Retinal pigment epithelial cell (primary cell): Measurements from ENCODE around the gene DUSP11.
A peak's percentile ranks its signal among the peaks of the same experiment; 100 is the strongest.
"Not testable (repeated sequence)": the region's sequence is repeated elsewhere in the genome, so short reads cannot be mapped to it uniquely, and the experiment has no call there.

Source experiments
- DNase-seq: peaks from one replicate; pipeline ENCODE4 v3.0.0-alpha.2; 2010; ENCODE audit warnings: low read depth
- H3K4me3 ChIP-seq: 2 replicates; pipeline ENCODE4 v1.5.1; 2011; ENCODE audit warnings: mild to moderate bottlenecking, low read length, control low read depth, moderate library complexity
- CTCF ChIP-seq: conservative IDR thresholded peaks from 2 replicates; pipeline ENCODE4 v1.5.1; 2011; ENCODE audit warnings: low read depth, low read length, control low read depth, inconsistent platforms

Gene DUSP11

GRCh38 chr2:73759904-73760303 lies 20.0 kb downstream of the DUSP11 start:
- H3K4me3 ChIP-seq, result no peak overlapping the region
- TF ChIP-seq CTCF, result no peak
- DNase-seq, result no peak

GRCh38 chr2:73759285-73759764 lies 20.6 kb downstream of the DUSP11 start:
- DNase-seq, result peak; percentile 29
- TF ChIP-seq CTCF, result no peak
- no peak overlapping the region for H3K4me3 ChIP-seq

GRCh38 chr2:73754332-73754731 lies 25.6 kb downstream of the DUSP11 start:
- not testable (repeated sequence) for H3K4me3 ChIP-seq, DNase-seq

- no peak for TF ChIP-seq CTCF
- DNase-seq, result no peak
- no peak overlapping the region for H3K4me3 ChIP-seq
Measured at GRCh38 chr2:73749314-73749713, 30.6 kb downstream of the DUSP11 start.

GRCh38 chr2:73746877-73747208 lies 33.1 kb downstream of the DUSP11 start:
- no peak overlapping the region for H3K4me3 ChIP-seq
- TF ChIP-seq CTCF, result no peak
- no peak for DNase-seq

- TF ChIP-seq CTCF, result no peak
- H3K4me3 ChIP-seq, result no peak overlapping the region
- no peak for DNase-seq
Measured at GRCh38 chr2:73746015-73746876, 33.7 kb downstream of the DUSP11 start.

- DNase-seq, result no peak
- no peak overlapping the region for H3K4me3 ChIP-seq
- TF ChIP-seq CTCF, result no peak
Measured at GRCh38 chr2:73740767-73741166, 39.1 kb downstream of the DUSP11 start.
